GM21529 (cell line): ENCODE data around the gene ASTN1.

Experiments used
- ATAC-seq: cut with Tn5 transposase; IDR thresholded peaks from one replicate; pipeline ENCODE4 v1.9.1; 2021; ENCODE audit not compliant: unreplicated experiment

Gene ASTN1

DNA sequence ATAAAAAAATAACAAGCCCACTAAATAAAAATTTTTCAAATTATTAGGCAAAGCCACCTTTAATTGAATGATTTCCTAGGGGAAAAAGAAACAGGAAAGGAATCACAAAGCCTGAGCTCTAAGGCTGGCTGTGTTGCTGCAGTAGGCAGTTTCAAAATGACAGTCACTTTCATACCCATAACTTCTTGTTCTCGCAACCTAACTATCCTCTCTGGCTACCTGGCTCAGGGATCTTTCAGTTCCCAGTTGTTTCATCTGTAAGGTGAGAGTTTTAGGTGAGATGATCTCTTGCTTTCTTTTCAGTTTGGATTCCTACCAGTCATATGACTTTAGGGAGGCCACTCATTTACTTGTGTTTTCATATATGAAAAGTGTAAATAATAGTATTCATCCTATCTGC is 226.1 kb downstream of the ASTN1 start:
- peak; percentile 56 for ATAC-seq

DNA sequence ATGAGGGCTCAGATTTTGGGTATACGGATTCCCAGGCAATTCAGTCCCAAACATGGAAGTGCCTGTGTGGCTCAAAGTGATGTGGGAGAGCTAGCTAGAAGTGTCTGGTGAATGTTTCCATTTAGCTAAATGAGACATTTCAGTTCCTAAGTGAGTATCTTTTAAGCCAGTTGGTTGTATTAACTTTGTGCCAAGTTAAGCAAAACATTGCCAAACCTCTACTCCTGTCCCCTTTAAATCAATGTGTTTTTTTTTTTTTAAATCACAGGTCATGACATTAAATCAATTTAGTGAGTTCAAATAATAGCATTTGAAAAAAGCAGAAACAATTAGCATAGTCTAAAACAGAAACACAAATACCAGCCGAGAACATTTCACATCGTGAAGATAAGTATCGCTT is 230.1 kb downstream of the ASTN1 start:
- no peak for ATAC-seq

- ATAC-seq, result no peak
These were observed 232.1 kb downstream of the ASTN1 start for GRCh38 chr1:176932114-176933104.

DNA sequence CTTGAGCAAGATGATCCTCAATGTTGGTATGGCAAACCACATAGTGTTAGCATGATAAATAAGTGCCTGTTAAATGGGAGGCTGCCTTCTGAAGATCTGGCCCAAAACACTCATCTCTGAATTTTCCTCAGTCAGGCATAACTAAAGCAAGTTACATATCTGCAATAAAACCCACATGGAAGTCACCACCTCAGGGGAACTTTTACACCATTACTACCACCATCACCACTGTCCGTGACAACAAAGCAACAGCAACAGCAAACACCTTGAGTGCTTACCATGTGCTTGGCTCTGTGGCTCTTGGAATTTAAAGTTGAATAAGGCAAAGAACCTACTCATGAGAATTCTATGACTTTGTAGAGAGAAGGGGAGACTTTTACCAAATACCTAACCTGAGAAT is 233.0 kb downstream of the ASTN1 start:
- ATAC-seq, result no peak

DNA sequence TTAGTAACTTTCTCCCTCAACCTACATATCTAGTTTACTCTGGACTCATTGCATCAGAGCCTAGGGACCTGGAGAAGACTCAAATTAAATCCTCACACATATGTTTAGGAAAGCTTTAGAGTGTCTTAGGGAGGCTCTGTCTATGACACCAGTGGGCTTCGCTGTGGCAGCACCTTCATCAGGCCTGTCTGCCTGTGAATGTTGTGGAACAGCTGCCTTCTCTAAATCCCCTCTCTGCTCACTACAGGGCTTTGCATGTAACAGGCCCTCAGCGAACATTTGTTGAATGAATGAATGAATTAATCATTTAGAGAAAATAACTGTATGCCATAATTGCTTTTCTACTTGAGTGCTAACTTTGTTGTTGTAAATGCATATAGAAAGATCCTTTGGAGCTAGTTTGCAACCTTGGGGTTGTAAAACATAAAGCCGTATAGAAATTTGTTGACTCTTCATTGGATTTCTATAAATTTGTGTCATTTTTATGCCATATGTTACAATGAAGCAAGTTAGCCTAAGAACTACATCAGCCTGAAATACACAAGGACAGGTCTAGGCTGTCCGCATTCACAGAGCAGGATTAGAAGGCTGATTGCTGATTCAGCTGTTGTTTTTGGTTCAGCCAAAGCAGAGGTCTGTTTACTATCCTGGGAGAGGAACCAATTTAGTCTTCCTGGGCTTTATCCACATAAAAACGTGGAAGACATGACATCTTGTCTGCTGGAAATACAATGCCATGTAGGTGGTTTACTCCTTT is 238.0 kb downstream of the ASTN1 start:
- ATAC-seq, result no peak

- ATAC-seq, result no peak
These were observed 239.3 kb downstream of the ASTN1 start for GRCh38 chr1:176925223-176925622.

GRCh38 chr1:176923283-176923682 is 241.2 kb downstream of the ASTN1 start:
- no peak for ATAC-seq

DNA sequence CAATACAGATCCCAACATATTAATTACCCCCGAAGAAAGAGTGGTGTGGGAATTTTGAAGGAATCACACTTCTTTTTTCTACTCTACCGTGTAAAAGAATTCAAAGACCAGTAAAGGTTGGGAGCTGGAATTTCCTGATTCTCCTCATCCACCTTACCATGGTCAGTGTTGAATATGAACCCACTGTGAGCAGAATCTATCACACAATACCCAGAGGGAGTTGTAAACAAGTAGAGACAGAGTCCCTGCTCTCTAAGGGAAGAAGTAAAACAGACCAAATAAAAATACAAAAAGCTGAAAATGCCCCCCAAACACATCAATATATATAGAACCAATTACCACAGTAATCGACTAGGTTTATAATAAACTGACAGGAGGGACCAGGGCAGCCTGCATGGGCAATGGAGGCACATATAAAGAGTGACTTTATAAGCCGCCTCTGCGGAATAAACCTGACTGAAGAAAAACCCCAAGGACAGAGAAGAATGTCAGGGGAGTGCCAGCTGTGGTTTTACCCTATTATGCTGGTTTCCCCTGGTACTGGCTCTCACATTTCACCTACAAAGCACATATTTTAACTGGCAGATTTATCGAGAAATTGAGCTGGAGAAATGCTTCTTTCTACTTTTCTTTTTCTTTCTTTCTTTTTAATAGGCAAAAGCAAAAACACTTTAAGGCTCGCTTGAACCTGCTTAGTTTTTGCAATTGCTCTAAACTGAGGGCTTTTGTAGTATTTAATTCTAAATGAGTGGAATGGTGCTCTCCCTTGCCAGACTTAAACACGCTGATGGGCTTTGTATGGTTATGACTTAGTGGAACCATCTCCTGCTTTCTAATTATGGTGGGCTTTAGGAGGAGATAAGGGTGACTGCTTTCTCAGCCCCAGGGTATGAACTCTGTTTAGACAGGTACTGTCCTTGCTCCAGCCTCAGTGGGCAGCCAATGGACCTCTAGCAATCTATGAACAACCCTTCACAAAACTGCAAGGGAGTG is 244.8 kb downstream of the ASTN1 start:
- no peak for ATAC-seq

GRCh38 chr1:176905648-176906047 is 258.9 kb downstream of the ASTN1 start:
- ATAC-seq, result no peak

GRCh38 chr1:176904057-176904751 is 260.3 kb downstream of the ASTN1 start:
- no peak for ATAC-seq

DNA sequence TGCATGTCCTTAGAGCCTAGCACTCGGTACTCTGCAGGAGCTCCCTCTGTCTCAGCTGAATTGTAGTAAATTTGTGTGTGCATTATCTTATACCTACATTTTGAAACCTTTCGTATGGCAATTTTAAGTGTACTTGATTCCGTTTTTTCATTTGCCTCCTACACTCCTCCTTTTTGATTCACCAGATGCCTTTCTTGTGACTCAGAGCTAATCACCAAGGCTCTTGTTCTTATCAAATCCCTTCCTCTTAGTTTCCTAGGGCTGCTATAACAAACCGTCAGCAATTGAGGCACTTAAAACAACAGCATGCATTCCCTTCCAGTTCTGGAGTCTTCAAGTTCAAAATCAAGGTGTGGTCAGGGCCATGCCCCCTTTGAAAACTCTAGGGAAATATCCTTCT is 261.0 kb downstream of the ASTN1 start:
- ATAC-seq, result no peak

GRCh38 chr1:176899321-176899720 is 265.2 kb downstream of the ASTN1 start:
- no peak for ATAC-seq

GRCh38 chr1:176897350-176898236 is 266.9 kb downstream of the ASTN1 start:
- peak; percentile 72 for ATAC-seq

GRCh38 chr1:176896216-176896615 is 268.3 kb downstream of the ASTN1 start:
- ATAC-seq, result no peak

- no peak for ATAC-seq
These were observed 270.1 kb downstream of the ASTN1 start for GRCh38 chr1:176894450-176894849.

GRCh38 chr1:176893625-176894352 is 270.7 kb downstream of the ASTN1 start:
- no peak for ATAC-seq

- ATAC-seq, result no peak
These were observed 276.0 kb downstream of the ASTN1 start for GRCh38 chr1:176888471-176889032.

DNA sequence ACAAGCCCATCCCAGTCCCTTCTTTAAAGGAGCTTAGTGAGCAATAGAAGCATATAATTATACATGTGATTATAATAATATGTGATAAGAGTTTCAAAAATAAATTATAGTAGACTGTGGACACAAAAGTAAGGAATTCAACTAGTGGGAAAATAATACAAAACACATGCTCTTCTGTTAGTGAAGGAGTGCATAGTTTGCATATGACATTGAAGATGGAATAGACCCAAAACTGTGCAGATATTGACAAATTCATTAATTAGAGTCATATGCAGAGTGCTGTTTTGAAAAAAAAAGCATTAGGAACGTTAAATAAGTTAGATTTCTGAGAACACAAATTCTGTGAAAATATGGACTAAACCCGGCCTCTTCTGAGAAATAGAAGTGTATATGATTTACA is 278.8 kb downstream of the ASTN1 start:
- ATAC-seq, result no peak
